ENCODE results near the gene APH1B.

Gene APH1B

GRCh38 chr15:63354821-63355650 lies 77.6 kb downstream of the APH1B start:
- DNase-seq: peak; percentile 21

GRCh38 chr15:63357061-63357460 lies 79.7 kb downstream of the APH1B start:
- DNase-seq: no peak

- no peak for DNase-seq
Observed at GRCh38 chr15:63357731-63358130, 80.3 kb downstream of the APH1B start.

- DNase-seq: no peak
Observed at GRCh38 chr15:63358241-63359029, 81.0 kb downstream of the APH1B start.

All from NCI-H69 (cell line).